Esophagus squamous epithelium (tissue), 5 donors: ENCODE results near the gene MGST2. TPM values are rescaled to one million over a fixed set of nuclear protein-coding genes. Genes with fewer than 3 reads are reported as not detected.

ENCODE experiments used
- DNase-seq: peaks from one replicate; lab custom pipeline; 2025; lab: John Stamatoyannopoulos, UW
- H3K27ac ChIP-seq, 4 donors: fragments of 200-600 bp; sonication (generic); one replicate each; pipeline ENCODE4 v1.5.1; 2016 to 2019; ENCODE audit warnings: mild to moderate bottlenecking in 1 of 4
- H3K27me3 ChIP-seq, 4 donors: fragments of 200-600 bp; sonication (generic); 1 replicate in 3 of 4; 2 replicates in 1 of 4; pipeline versions ENCODE4 v1.5.1 to v1.6.0; 2017 to 2021; ENCODE audit warnings: antibody characterized with exemption in 1 of 4
- H3K36me3 ChIP-seq, 3 donors: fragments of 200-600 bp; sonication (generic); one replicate each; pipeline ENCODE4 v1.5.1; 2016 to 2019
- H3K4me1 ChIP-seq, 3 donors: fragments of 200-600 bp; sonication (generic); one replicate each; pipeline ENCODE4 v1.5.1; 2017 to 2019
- H3K4me3 ChIP-seq, 4 donors: fragments of 200-600 bp; sonication (generic); 1 replicate in 3 of 4; 2 replicates in 1 of 4; pipeline ENCODE4 v1.5.1; 2016 to 2019; ENCODE audit warnings: mild to moderate bottlenecking in 2 of 4, moderate library complexity in 1 of 4
- H3K9me3 ChIP-seq, 3 donors: fragments of 200-600 bp; sonication (generic); one replicate each; pipeline ENCODE4 v1.5.1; 2016 to 2019
- CTCF ChIP-seq, 6 experiments: fragments of 450-650 bp in 4 of 6; fragments of 200-600 bp in 2 of 6; sonication (generic) in 2 of 6; IDR thresholded peaks; one replicate each; pipeline ENCODE4 v1.5.1; 2016 to 2019; ENCODE audit warnings: antibody characterized with exemption in 6 of 6, mild to moderate bottlenecking in 4 of 6, moderate library complexity in 4 of 6
- POLR2A ChIP-seq, 4 donors: fragments of 450-650 bp; IDR thresholded peaks; one replicate each; pipeline ENCODE4 v1.6.1; 2017; ENCODE audit warnings: antibody characterized with exemption in 4 of 4, mild to moderate bottlenecking in 4 of 4, moderate library complexity in 3 of 4
- WGBS, 2 donors: methylation state at CpG; one replicate each; pipeline ENCODE4 v1.1.5; 2018; 5-methylcytosine and 5-hydroxymethylcytosine counted together
- intact Hi-C: fragments of 100-400 bp; cut with DNase I; formaldehyde crosslinking; loops from one replicate; pipeline ENCODE4 v1.15.0; 2022
- total RNA-seq, 4 donors: library from RNA; depleted of rRNA; stranded (reverse); fragments of >200 nt; gene quantifications; one replicate each; pipeline ENCODE4 v1.1.0, GENCODE V29; 2016
- donor health status: DM: yes; HTN: yes; CAD: no.

MGST2 gene
- total RNA-seq, 4 donors from 2014 or later: 105 to 209 (median 158) TPM

GRCh38 chr4:139734875-139735380, 69.3 kb downstream of the MGST2 start:
- no peak for DNase-seq
- peaks cover 0 to 10% (median 0%) of the 10 kb centered on the region in 3 donors for H3K36me3 ChIP-seq
- intact Hi-C loops: no loop called here
- TF ChIP-seq CTCF (IDR thresholded peaks at IDR 0.05) (peak; percentile 54 to 78 (median 72)), POLR2A (IDR thresholded peaks at IDR 0.05) (no peak)
- peak overlapping the region; percentile 53 to 92 (median 86) for H3K27ac ChIP-seq
- H3K4me1 ChIP-seq: peaks cover 11 to 44% (median 19%) of the 10 kb centered on the region in 3 donors
- peaks cover 0 to 6% (median 0%) of the 10 kb centered on the region in 4 donors for H3K27me3 ChIP-seq
- peak overlapping the region; percentile 25 to 72 (median 48) for H3K4me3 ChIP-seq
- 0% methylated on average over 5 to 8 of the region's 42 CpGs for WGBS, 2 donors
- no peaks in the 10 kb centered on the region for H3K9me3 ChIP-seq

GRCh38 chr4:139735381-139736273, 70.0 kb downstream of the MGST2 start:
- peak overlapping the region; percentile 53 to 92 (median 86) for H3K27ac ChIP-seq
- peaks cover 0 to 3% (median 0%) of the 10 kb centered on the region in 3 donors for H3K36me3 ChIP-seq
- DNase-seq: no peak
- WGBS, 2 donors: 20 to 36% methylated on average over 10 to 20 of the region's 59 CpGs
- H3K4me1 ChIP-seq: peaks cover 11 to 51% (median 26%) of the 10 kb centered on the region in 3 donors
- peak overlapping the region; percentile 25 to 72 (median 48) for H3K4me3 ChIP-seq
- H3K9me3 ChIP-seq: no peaks in the 10 kb centered on the region
- intact Hi-C loops: no loop called here
- peaks cover 0 to 6% (median 0%) of the 10 kb centered on the region in 4 donors for H3K27me3 ChIP-seq
- TF ChIP-seq CTCF (IDR thresholded peaks at IDR 0.05) (no peak), POLR2A (IDR thresholded peaks at IDR 0.05) (no peak)

GRCh38 chr4:139736274-139736660, 70.6 kb downstream of the MGST2 start:
- peak overlapping the region; percentile 4 to 87 (median 55) for H3K27ac ChIP-seq
- WGBS, 2 donors: 82 to 90% methylated on average over 5 of the region's 5 CpGs

GRCh38 chr4:139736661-139737060, 71.0 kb downstream of the MGST2 start:
- peaks cover 11 to 61% (median 35%) of the 10 kb centered on the region in 3 donors for H3K4me1 ChIP-seq
- TF ChIP-seq POLR2A (IDR thresholded peaks at IDR 0.05) (no peak), CTCF (IDR thresholded peaks at IDR 0.05) (no peak)
- no peaks in the 10 kb centered on the region for H3K36me3 ChIP-seq
- no peaks in the 10 kb centered on the region for H3K9me3 ChIP-seq
- peaks cover 0 to 6% (median 0%) of the 10 kb centered on the region in 4 donors for H3K27me3 ChIP-seq
- no peak for DNase-seq
- H3K4me3 ChIP-seq: no peak overlapping the region
- H3K27ac ChIP-seq: peak overlapping the region; percentile 4 to 87 (median 55)
- intact Hi-C loops: no loop called here
- WGBS, 2 donors: 60 to 100% methylated on average over 2 of the region's 2 CpGs

More at GRCh38 chr4:139736274-139736660, 70.6 kb downstream of the MGST2 start:
- H3K9me3 ChIP-seq: no peaks in the 10 kb centered on the region
- no peak for TF ChIP-seq CTCF (IDR thresholded peaks at IDR 0.05)
- H3K4me3 ChIP-seq: no peak overlapping the region
- no peak for DNase-seq
- peaks cover 0 to 6% (median 0%) of the 10 kb centered on the region in 4 donors for H3K27me3 ChIP-seq
- peaks cover 11 to 57% (median 33%) of the 10 kb centered on the region in 3 donors for H3K4me1 ChIP-seq
- intact Hi-C loops: no loop called here
- no peaks in the 10 kb centered on the region for H3K36me3 ChIP-seq
